NCI-H345 treated with DMSO at 0.1 percent for 48 hours (cell line): ENCODE data around the gene TIFAB.

Experiments
- DNase-seq: peaks from one replicate; lab custom pipeline; 2025; ENCODE audit not compliant: unreplicated experiment; lab: John Stamatoyannopoulos, UW

TIFAB gene

GRCh38 chr5:135460246-135461033, 8.3 kb upstream of the TIFAB start:
- DNase-seq = no peak

- no peak for DNase-seq
These were observed 6.8 kb upstream of the TIFAB start for GRCh38 chr5:135458921-135459331.

GRCh38 chr5:135458356-135458755, 6.2 kb upstream of the TIFAB start:
- no peak for DNase-seq

GRCh38 chr5:135457424-135458071, 5.4 kb upstream of the TIFAB start:
- DNase-seq = peak; percentile 32

GRCh38 chr5:135456238-135457099, 4.3 kb upstream of the TIFAB start:
- DNase-seq = no peak

- DNase-seq = no peak
These were observed 3.7 kb upstream of the TIFAB start for GRCh38 chr5:135455876-135456237.

GRCh38 chr5:135454946-135455345, 2.8 kb upstream of the TIFAB start:
- no peak for DNase-seq

- no peak for DNase-seq
These were observed 1.5 kb upstream of the TIFAB start for GRCh38 chr5:135453613-135454012.

GRCh38 chr5:135451581-135452320, 400 bp downstream of the TIFAB start:
- no peak for DNase-seq

GRCh38 chr5:135450952-135451351, 1.2 kb downstream of the TIFAB start:
- no peak for DNase-seq

GRCh38 chr5:135450336-135450735, 1.8 kb downstream of the TIFAB start:
- DNase-seq = no peak

- DNase-seq = no peak
These were observed 2.5 kb downstream of the TIFAB start for GRCh38 chr5:135449644-135450043.

GRCh38 chr5:135448791-135449507, 3.2 kb downstream of the TIFAB start:
- DNase-seq = no peak

- no peak for DNase-seq
These were observed 3.9 kb downstream of the TIFAB start for GRCh38 chr5:135448071-135448739.

- peak; percentile 84 for DNase-seq
These were observed 4.7 kb downstream of the TIFAB start, which contains the start of gene DCANP1 for GRCh38 chr5:135447298-135447929. Gene DCANP1 (minus strand): TSS chr5:135447348. CDS start chr5:135447108, 240 bp downstream.

GRCh38 chr5:135446615-135447014, 5.5 kb downstream of the TIFAB start:
- no peak for DNase-seq

GRCh38 chr5:135446206-135446605, 5.9 kb downstream of the TIFAB start:
- no peak for DNase-seq

GRCh38 chr5:135445306-135445985, 6.7 kb downstream of the TIFAB start:
- no peak for DNase-seq

- no peak for DNase-seq
These were observed 7.3 kb downstream of the TIFAB start for GRCh38 chr5:135444881-135445280.
